Measurements from ENCODE around the gene RWDD4. TPM values are rescaled to one million over a fixed set of nuclear protein-coding genes. Genes with fewer than 3 reads are reported as not detected.

The RWDD4 gene
- total RNA-seq, 1 donor from 2014 or later = 13.3 TPM

- DNase-seq = no peak
Measured at GRCh38 chr4:183599284-183599683, 59.7 kb downstream of the RWDD4 start.

GRCh38 chr4:183596067-183596757 is 62.8 kb downstream of the RWDD4 start:
- no peak for DNase-seq

DNA sequence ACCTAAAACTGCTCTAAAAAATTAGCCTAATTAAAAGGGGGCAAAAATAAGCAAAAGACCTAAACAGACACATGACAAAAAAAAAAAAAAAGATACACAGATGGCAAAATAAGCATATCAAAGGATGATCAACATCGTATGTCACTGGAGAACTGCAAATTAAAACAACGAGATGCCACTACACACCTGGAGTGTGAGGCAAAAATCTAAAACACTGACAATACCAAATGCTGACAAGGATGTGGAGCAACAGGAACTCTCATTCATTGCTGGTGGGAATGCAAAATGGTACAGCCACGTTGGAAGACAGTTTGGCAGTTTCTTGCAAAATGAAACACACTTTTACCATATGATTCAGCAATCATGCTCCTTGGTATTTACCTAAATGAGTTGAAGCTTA is 64.2 kb downstream of the RWDD4 start:
- DNase-seq = no peak

- no peak for DNase-seq
Measured at GRCh38 chr4:183591301-183591700, 67.7 kb downstream of the RWDD4 start.

Other genes starting within 250 kb of the RWDD4 start
- 17.1 and 18.4 TPM in 2 replicates for gene CDKN2AIP, start 214.5 kb downstream of the RWDD4 start, total RNA-seq
- 4.3 and 7.7 TPM in 2 replicates for gene ING2, start 154.1 kb downstream of the RWDD4 start, total RNA-seq
- gene TRAPPC11, start 108 bp upstream of the RWDD4 start, total RNA-seq = 45.6 and 47.0 TPM in 2 replicates
- 17.7 and 19.2 TPM in 2 replicates for gene STOX2, start 246.1 kb upstream of the RWDD4 start, total RNA-seq

All from dermis blood vessel endothelial cell (primary cell).